Measurements from ENCODE around the gene HTR7.

DNA sequence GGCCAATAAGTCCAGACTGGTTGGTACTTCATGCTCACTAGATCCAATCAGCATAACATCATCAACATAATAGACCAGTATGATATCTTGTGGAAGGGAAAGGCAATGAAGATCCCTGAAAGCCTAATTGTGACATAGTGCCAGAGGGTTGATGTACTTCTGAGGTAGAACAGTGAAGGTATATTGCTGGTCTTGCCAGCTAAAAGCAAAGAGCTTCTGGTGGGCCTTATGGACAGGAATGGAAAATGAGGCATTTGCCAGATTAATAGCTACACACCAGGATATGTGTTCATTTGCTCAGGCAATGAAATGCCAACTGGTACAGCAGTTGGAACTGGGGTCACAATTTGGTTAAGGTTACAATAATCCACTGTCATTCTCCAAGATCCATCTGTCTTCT lies 156.4 kb downstream of the HTR7 start:
- no peak for TF ChIP-seq EZH2 (IDR thresholded peaks at IDR 0.05)
- TF ChIP-seq POLR2AphosphoS5 (IDR thresholded peaks at IDR 0.05; ENCODE audit: borderline replicate concordance, low read depth, low read length), result no peak

Measured in SK-N-MC (cell line).